ENCODE data around the gene HS3ST1.
"Not testable (repeated sequence)": the region's sequence is repeated elsewhere in the genome, so short reads cannot be mapped to it uniquely, and the experiment has no call there.

Gene HS3ST1

DNA sequence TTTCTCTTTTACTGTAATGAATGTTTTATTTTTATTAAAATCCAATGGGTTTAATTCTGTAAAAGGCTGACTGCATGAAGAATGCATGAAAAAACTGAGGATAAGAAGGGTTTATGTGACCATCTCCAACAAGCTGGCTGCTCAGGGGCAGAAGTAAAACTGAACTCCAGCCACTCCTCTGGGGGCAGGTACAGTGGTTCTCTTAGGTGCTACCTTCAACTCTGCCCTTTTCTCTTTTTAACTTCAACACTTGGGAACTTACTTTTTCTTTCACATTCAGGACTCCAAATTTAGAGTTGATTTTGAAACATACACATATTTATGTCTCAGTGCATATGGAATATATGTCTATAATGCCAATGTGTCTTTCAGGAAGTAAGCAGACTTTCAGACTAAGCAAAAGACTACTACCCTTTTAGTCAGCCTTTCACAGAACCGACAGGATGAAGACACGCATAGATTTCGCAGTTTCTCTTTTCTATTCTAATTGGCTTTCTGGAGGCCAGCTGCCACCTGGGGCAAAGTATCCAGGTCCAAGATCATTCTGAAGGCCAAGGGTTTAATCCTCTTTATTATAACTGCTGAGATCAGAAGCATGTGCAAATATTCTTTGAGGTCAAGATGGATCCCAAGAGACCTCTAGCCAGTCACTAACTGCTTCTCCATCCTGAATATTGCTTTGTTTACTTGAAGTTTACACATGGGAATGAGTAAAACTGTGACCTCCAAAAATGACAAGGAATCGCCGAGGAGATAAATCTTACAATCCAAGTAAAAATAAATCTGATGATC, 30.7 kb downstream of the HS3ST1 start:
- Mint-ChIP-seq H3K4me3 (no peak overlapping the region), H3K36me3 (ENCODE audit: low read depth) (peaks cover 10% of the 10 kb centered on the region), H3K27me3 (ENCODE audit: low read depth, poor library complexity) (no peaks in the 10 kb centered on the region), H3K27ac (no peak overlapping the region), H3K9me3 (no peaks in the 10 kb centered on the region), H3K4me1 (no peaks in the 10 kb centered on the region)
- no peak for TF ChIP-seq CTCF (IDR thresholded peaks at IDR 0.05)
- no peak for DNase-seq

DNA sequence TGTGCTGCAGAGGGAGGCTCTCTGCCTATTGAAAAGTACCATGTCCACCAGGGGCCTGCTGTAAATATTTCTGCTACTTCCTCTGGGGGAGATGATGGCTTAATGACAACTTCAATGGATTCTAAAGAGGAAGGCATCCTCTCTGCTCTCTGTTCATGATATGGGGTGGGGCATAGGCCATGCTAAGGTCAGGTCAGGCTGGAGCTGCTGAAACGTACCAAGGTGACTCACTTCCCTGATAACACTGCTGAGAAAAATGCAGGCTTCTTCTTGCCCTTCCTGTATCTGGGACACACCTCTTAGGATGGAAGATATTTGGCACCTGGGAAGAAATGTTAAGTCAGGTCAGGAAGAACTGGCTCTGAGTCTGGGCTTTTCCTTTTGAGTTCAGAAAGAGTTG, 31.5 kb downstream of the HS3ST1 start:
- H3K36me3 Mint-ChIP-seq (ENCODE audit: low read depth), result peaks cover 10% of the 10 kb centered on the region

GRCh38 chr4:11393551-11393950, 35.1 kb downstream of the HS3ST1 start:
- H3K36me3 Mint-ChIP-seq (ENCODE audit: low read depth), result peaks cover 5% of the 10 kb centered on the region
- no peak for TF ChIP-seq CTCF (IDR thresholded peaks at IDR 0.05)
- no peak overlapping the region for H3K4me3 Mint-ChIP-seq
- no peak for DNase-seq
- H3K4me1 Mint-ChIP-seq, result no peaks in the 10 kb centered on the region
- no peaks in the 10 kb centered on the region for H3K9me3 Mint-ChIP-seq
- no peak overlapping the region for H3K27ac Mint-ChIP-seq
- no peaks in the 10 kb centered on the region for H3K27me3 Mint-ChIP-seq (ENCODE audit: low read depth, poor library complexity)

More for the DNA sequence above, 31.5 kb downstream of the HS3ST1 start:
- DNase-seq, result no peak
- Mint-ChIP-seq H3K9me3 (no peaks in the 10 kb centered on the region), H3K27ac (no peak overlapping the region), H3K4me3 (no peak overlapping the region), H3K27me3 (ENCODE audit: low read depth, poor library complexity) (no peaks in the 10 kb centered on the region), H3K4me1 (no peaks in the 10 kb centered on the region)
- no peak for TF ChIP-seq CTCF (IDR thresholded peaks at IDR 0.05)

DNA sequence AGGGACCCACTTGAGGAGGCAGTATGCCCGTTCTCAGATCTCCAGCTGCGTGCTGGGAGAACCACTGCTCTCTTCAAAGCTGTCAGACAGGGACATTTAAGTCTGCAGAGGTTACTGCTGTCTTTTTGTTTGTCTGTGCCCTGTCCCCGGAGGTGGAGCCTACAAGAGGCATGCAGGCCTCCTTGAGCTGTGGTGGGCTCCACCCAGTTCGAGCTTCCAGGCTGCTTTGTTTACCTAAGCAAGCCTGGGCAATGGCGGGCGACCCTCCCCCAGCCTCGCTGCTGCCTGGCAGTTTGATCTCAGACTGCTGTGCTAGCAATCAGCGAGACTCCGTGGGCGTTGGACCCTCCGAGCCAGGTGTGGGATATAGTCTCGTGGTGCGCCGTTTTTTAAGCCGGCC, 44.6 kb downstream of the HS3ST1 start:
- not testable (repeated sequence) for H3K36me3 Mint-ChIP-seq (ENCODE audit: low read depth); DNase-seq; H3K27me3 Mint-ChIP-seq (ENCODE audit: low read depth, poor library complexity); H3K4me1 Mint-ChIP-seq; H3K9me3 Mint-ChIP-seq; H3K4me3 Mint-ChIP-seq; H3K27ac Mint-ChIP-seq

DNA sequence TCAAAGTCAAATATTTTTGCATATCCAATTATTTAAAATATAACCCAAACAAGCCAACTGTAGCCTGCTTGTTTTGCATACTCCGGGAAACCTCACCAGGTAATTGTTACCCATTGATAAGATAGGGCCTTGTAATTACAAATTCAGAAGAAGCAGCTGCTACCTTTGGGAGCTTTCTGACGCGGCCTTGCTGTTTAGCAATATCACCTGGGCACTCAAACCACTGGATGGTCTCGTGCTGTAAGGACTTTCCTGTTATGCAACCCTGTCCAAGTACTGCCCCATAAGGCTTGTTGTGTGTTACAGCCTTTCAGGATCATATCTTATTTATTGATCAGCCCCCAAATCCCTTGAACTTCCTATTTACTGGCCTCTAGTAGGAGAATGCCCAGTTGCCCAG, 52.1 kb downstream of the HS3ST1 start:
- DNase-seq, result no peak
- Mint-ChIP-seq H3K4me1 (no peaks in the 10 kb centered on the region), H3K27ac (no peak overlapping the region), H3K4me3 (no peak overlapping the region), H3K36me3 (ENCODE audit: low read depth) (no peaks in the 10 kb centered on the region), H3K27me3 (ENCODE audit: low read depth, poor library complexity) (no peaks in the 10 kb centered on the region), H3K9me3 (no peaks in the 10 kb centered on the region)
- TF ChIP-seq CTCF (IDR thresholded peaks at IDR 0.05), result no peak

DNA sequence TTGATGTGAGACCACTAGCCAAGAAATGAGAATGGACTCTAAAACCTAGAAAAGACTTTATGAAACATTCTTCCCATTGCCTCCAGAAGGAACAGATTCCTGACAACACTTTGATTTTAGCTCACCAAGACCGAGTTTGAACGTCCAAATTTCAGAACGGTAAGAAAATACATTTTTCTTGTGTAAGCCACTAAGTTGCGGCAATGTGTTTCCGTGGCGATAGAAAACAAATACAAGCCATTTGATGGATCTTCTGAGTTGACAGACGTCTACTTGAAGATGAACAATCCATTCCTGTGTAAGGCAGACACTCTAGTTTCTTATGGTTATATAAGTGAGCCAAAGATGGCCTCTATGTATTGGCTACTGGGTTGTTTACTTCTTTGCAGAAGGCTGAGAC, 52.5 kb downstream of the HS3ST1 start:
- Mint-ChIP-seq H3K4me3 (no peak overlapping the region), H3K4me1 (no peaks in the 10 kb centered on the region), H3K27me3 (ENCODE audit: low read depth, poor library complexity) (no peaks in the 10 kb centered on the region), H3K9me3 (no peaks in the 10 kb centered on the region), H3K36me3 (ENCODE audit: low read depth) (no peaks in the 10 kb centered on the region), H3K27ac (no peak overlapping the region)
- no peak for TF ChIP-seq CTCF (IDR thresholded peaks at IDR 0.05)
- DNase-seq, result no peak

Data from nephron progenitor cell (in vitro differentiated cells).